Stimulated activated CD8-positive, alpha-beta memory T cell treated with anti-CD3 and anti-CD28 coated beads, Interleukin-12 subunit alpha, Interleukin-12 subunit beta, amount 100 ng/mL, for 24 hours (primary cell): Measurements from ENCODE around the gene RUNX1.

Experiments
- DNase-seq: peaks from one replicate; pipeline ENCODE4 v3.0.0-alpha.2; 2020; ENCODE audit errors: extremely low read depth

The RUNX1 gene

GRCh38 chr21:35048706-35049617 is at the start of gene RUNX1:
Gene RUNX1 (minus strand): TSS chr21:35049302.
- DNase-seq: peak; percentile 59

- DNase-seq: no peak
Observed at GRCh38 chr21:35097525-35097924, 48.4 kb upstream of the RUNX1 start.

GRCh38 chr21:35096959-35097358 is 47.9 kb upstream of the RUNX1 start:
- DNase-seq: no peak

- DNase-seq: no peak
Observed at GRCh38 chr21:35095859-35096291, 46.8 kb upstream of the RUNX1 start.

GRCh38 chr21:35093514-35093913 is 44.4 kb upstream of the RUNX1 start:
- no peak for DNase-seq

GRCh38 chr21:35091496-35091895 is 42.4 kb upstream of the RUNX1 start:
- no peak for DNase-seq

GRCh38 chr21:35090403-35090802 is 41.3 kb upstream of the RUNX1 start:
- no peak for DNase-seq

- DNase-seq: no peak
Observed at GRCh38 chr21:35088319-35088771, 39.2 kb upstream of the RUNX1 start.

- DNase-seq: no peak
Observed at GRCh38 chr21:35086357-35086756, 37.3 kb upstream of the RUNX1 start.

GRCh38 chr21:35084869-35085268 is 35.8 kb upstream of the RUNX1 start:
- DNase-seq: no peak

- no peak for DNase-seq
Observed at GRCh38 chr21:35083246-35083645, 34.1 kb upstream of the RUNX1 start.

- DNase-seq: no peak
Observed at GRCh38 chr21:35081861-35082260, 32.8 kb upstream of the RUNX1 start.

- DNase-seq: no peak
Observed at GRCh38 chr21:35079181-35079580, 30.1 kb upstream of the RUNX1 start.

- no peak for DNase-seq
Observed at GRCh38 chr21:35077975-35078374, 28.9 kb upstream of the RUNX1 start.

GRCh38 chr21:35077466-35077865 is 28.4 kb upstream of the RUNX1 start:
- DNase-seq: no peak

GRCh38 chr21:35075546-35075945 is 26.4 kb upstream of the RUNX1 start:
- no peak for DNase-seq

- no peak for DNase-seq
Observed at GRCh38 chr21:35072960-35073359, 23.9 kb upstream of the RUNX1 start.

- no peak for DNase-seq
Observed at GRCh38 chr21:35072557-35072956, 23.5 kb upstream of the RUNX1 start.

- no peak for DNase-seq
Observed at GRCh38 chr21:35071347-35071746, 22.2 kb upstream of the RUNX1 start.

- no peak for DNase-seq
Observed at GRCh38 chr21:35070436-35070835, 21.3 kb upstream of the RUNX1 start.

GRCh38 chr21:35066824-35067223 is 17.7 kb upstream of the RUNX1 start:
- no peak for DNase-seq

- DNase-seq: no peak
Observed at GRCh38 chr21:35063428-35064172, 14.5 kb upstream of the RUNX1 start.

- DNase-seq: no peak
Observed at GRCh38 chr21:35062016-35062415, 12.9 kb upstream of the RUNX1 start.
